Type B pancreatic cell (in vitro differentiated cells): Measurements from ENCODE around the gene OSBP2. TPM values are rescaled to one million over a fixed set of nuclear protein-coding genes. Genes with fewer than 3 reads are reported as not detected.

Source experiments
- DNase-seq: peaks from one replicate; pipeline ENCODE4 v3.0.0; 2021; ENCODE audit warnings: mixed read lengths; ENCODE audit not compliant: unreplicated experiment; ENCODE audit errors: extremely low spot score
- H3K27ac Mint-ChIP-seq: 2 replicates; pipeline ENCODE4 v1.8.0; 2021; ENCODE audit warnings: mild to moderate bottlenecking, mixed read lengths
- H3K27me3 Mint-ChIP-seq: 2 replicates; pipeline ENCODE4 v1.8.0; 2021; ENCODE audit warnings: mixed read lengths
- H3K36me3 Mint-ChIP-seq: 2 replicates; pipeline ENCODE4 v1.8.0; 2021; ENCODE audit warnings: mixed read lengths
- H3K4me1 Mint-ChIP-seq: one replicate; pipeline ENCODE4 v1.8.0; 2021; ENCODE audit warnings: mixed read lengths; ENCODE audit not compliant: unreplicated experiment
- H3K4me3 Mint-ChIP-seq: 2 replicates; pipeline ENCODE4 v1.8.0; 2021; ENCODE audit warnings: mild to moderate bottlenecking, mixed read lengths
- H3K9me3 Mint-ChIP-seq: 2 replicates; pipeline ENCODE4 v1.8.0; 2021; ENCODE audit warnings: mixed read lengths
- total RNA-seq: library from RNA; stranded (reverse); gene quantifications from 2 replicates; pipeline ENCODE4 v1.2.1, GENCODE V29; 2021; ENCODE audit warnings: low replicate concordance
- TF ChIP-seq, protein P1 (sequence below): fragments of 200-600 bp; sonication (generic); conservative IDR thresholded peaks from 2 replicates; pipeline ENCODE4 v1.5.0; 2021; ENCODE audit warnings: antibody characterized with exemption, mild to moderate bottlenecking

The OSBP2 gene
- total RNA-seq, 1 donor from 2014 or later = 8.1 TPM

- no peak for DNase-seq
- Mint-ChIP-seq H3K4me1 (no peaks in the 10 kb centered on the region), H3K9me3 (no peaks in the 10 kb centered on the region), H3K27me3 (peaks cover 7% of the 10 kb centered on the region), H3K4me3 (no peak overlapping the region), H3K27ac (no peak overlapping the region), H3K36me3 (peaks cover 3% of the 10 kb centered on the region)
- TF ChIP-seq, protein P1, sequence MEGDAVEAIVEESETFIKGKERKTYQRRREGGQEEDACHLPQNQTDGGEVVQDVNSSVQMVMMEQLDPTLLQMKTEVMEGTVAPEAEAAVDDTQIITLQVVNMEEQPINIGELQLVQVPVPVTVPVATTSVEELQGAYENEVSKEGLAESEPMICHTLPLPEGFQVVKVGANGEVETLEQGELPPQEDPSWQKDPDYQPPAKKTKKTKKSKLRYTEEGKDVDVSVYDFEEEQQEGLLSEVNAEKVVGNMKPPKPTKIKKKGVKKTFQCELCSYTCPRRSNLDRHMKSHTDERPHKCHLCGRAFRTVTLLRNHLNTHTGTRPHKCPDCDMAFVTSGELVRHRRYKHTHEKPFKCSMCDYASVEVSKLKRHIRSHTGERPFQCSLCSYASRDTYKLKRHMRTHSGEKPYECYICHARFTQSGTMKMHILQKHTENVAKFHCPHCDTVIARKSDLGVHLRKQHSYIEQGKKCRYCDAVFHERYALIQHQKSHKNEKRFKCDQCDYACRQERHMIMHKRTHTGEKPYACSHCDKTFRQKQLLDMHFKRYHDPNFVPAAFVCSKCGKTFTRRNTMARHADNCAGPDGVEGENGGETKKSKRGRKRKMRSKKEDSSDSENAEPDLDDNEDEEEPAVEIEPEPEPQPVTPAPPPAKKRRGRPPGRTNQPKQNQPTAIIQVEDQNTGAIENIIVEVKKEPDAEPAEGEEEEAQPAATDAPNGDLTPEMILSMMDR = no peak
These were observed 48.8 kb downstream of the OSBP2 start for GRCh38 chr22:30743257-30744020.

GRCh38 chr22:30744224-30744623, 49.5 kb downstream of the OSBP2 start:
- Mint-ChIP-seq H3K4me3 (no peak overlapping the region), H3K36me3 (peaks cover 3% of the 10 kb centered on the region), H3K27me3 (peaks cover 7% of the 10 kb centered on the region), H3K9me3 (no peaks in the 10 kb centered on the region), H3K27ac (no peak overlapping the region), H3K4me1 (no peaks in the 10 kb centered on the region)
- TF ChIP-seq, protein P1 = no peak
- DNase-seq = no peak

DNA sequence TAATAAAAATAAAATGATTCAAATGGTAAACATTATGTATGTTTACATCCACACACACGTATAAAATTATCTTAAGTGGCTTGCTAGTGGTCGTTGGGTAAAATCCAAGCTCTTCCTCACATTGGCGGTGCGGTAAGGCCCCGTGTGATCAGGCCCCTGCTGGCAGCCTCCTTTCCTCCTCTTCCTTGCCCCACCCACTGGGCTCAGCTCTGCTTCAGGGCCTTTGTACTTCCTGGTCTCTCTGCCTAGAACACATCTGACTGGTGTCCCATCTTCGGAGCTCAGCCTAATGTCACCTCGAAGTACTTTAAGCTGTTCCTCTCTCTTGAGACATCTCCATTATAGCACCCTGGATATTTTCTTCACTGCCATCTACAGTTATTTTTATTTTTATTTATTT, 52.8 kb downstream of the OSBP2 start:
- Mint-ChIP-seq H3K4me1 (no peaks in the 10 kb centered on the region), H3K27me3 (peaks cover 5% of the 10 kb centered on the region), H3K36me3 (peaks cover 1% of the 10 kb centered on the region), H3K9me3 (no peaks in the 10 kb centered on the region), H3K27ac (no peak overlapping the region), H3K4me3 (no peak overlapping the region)
- TF ChIP-seq, protein P1 = no peak
- no peak for DNase-seq

- Mint-ChIP-seq H3K4me1 (no peaks in the 10 kb centered on the region), H3K27ac (no peak overlapping the region), H3K4me3 (no peak overlapping the region), H3K9me3 (no peaks in the 10 kb centered on the region), H3K36me3 (no peaks in the 10 kb centered on the region), H3K27me3 (peaks cover 4% of the 10 kb centered on the region)
- TF ChIP-seq, protein P1 = no peak
- DNase-seq = no peak
These were observed 54.6 kb downstream of the OSBP2 start for GRCh38 chr22:30749272-30749671.

DNA sequence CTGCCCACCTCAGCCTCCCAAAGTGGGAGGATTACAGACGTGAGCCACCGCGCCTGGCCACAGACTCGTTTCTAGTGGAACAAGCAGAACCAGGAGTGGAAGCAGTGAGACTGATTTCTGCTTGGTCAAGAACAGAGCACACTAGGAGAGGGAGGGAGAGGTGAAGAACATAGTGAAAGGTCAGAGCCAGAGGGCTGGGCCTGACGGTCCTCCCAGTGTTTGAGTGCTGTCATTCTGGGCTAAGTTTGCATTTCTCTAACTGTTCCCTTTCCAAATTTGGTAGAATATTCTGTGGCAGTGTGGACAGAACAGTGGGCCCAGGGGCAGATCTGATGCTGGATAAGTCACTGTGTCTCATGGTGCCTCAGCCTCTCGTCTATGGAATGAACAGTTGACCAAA, 55.2 kb downstream of the OSBP2 start:
- Mint-ChIP-seq H3K4me3 (no peak overlapping the region), H3K36me3 (no peaks in the 10 kb centered on the region), H3K4me1 (no peaks in the 10 kb centered on the region), H3K9me3 (no peaks in the 10 kb centered on the region), H3K27me3 (peaks cover 4% of the 10 kb centered on the region), H3K27ac (no peak overlapping the region)
- TF ChIP-seq, protein P1 = no peak
- no peak for DNase-seq
